Stimulated activated CD4-positive, alpha-beta T cell treated with anti-CD3 and anti-CD28 coated beads, TNF-alpha, amount 100 ng/mL, for 4 hours (primary cell): ENCODE data around the gene PLK2.

Source experiments
- DNase-seq, 3 experiments: peaks; one replicate each; pipeline ENCODE4 v3.0.0-alpha.2; 2020; ENCODE audit warnings: low read depth in 3 of 3

PLK2 gene

DNA sequence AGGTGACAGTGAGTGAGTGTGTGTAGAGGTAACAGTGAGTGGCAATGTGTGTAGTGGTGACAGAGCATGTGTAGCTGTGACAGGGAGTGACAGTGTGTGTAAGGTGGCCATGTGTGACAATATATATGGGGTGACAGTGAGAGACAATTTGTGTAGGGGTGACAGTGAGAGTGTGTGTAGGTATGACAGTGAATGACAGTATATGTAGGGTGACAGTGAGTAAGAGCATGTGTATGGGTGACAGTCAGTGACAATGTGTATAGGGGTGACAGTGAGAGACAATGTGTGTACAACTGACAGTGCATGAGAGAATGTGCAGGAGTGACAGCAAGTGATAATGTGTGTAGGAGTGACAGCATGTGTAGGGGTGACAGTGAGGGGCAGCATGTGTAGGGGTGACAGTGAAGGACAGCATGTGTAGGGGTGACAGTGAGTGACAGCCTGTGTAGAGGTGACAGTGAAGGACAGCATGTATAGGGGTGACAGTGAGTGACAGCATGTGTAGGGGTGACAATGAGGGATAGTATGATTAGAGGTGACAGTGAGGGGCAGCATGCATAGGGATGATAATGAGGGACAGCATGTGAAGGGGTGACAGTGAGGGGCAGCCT lies 21.3 kb upstream of the PLK2 start:
- no peak for DNase-seq

DNA sequence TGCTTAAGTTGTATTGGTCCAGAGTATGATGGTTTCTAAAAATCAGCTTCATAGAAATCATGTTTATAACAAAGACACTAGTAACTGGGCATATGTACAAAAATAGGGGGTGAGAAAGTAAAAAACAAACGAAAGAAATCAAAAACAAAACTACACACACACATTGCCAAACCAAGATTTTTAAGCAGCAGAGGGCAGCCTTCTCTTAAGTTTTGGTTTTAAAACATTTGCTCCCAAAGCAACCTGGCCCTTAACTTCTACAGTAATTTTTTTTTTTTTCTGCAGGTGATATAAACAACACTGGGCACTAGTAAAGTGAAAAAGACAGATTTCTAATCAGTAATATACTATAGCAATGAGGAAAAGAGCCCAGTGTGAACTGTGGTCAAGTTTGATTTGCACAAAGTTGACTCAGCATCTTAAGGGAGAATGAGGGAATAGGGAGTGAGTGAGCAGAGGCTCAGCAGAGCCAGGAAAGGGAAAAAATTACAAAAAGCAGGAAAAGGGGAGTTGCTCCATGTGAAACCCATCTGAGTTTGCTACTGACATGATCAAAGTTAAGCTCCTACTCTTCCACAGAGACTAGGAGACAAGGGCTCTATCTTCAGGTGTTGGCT lies 18.0 kb upstream of the PLK2 start:
- no peak for DNase-seq

DNA sequence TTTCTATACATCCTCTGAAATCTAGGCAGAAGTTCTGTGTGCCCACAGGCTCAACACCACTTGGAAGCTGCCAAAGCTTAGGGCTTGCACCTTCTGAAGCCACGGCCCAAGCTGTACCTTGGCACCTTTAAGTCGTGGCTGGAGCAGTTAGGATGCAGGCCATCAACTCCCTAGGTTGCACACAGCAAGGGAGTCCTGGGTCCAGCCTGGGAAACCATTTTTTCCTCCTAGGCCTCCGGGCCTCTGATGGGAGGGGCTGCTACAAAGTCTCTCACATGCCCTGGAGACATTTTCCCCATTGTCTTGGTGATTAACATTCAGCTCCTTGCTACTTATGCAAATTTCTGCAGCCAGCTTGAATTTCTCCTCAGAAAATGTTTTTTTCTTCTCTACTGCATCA lies 15.5 kb upstream of the PLK2 start:
- DNase-seq = no peak

DNA sequence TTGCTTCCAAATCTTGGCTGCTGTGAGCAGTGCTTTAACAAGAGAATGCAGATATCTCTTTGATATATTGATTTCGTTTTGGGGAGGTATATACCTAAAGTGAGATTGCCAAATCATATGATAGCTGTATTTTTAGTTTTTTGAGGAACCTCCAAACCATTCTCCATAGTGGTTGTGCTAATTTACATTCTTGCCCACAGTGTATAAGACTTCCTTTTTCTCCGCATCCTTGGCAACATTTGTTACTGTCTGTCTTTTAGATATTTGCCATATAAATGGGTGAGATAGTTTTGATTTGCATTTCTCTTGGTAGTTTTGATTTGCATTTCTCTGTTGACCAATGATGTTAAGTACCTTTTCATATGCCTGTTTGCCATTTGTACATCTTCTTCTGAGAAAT lies 10.0 kb upstream of the PLK2 start:
- DNase-seq = no peak

DNA sequence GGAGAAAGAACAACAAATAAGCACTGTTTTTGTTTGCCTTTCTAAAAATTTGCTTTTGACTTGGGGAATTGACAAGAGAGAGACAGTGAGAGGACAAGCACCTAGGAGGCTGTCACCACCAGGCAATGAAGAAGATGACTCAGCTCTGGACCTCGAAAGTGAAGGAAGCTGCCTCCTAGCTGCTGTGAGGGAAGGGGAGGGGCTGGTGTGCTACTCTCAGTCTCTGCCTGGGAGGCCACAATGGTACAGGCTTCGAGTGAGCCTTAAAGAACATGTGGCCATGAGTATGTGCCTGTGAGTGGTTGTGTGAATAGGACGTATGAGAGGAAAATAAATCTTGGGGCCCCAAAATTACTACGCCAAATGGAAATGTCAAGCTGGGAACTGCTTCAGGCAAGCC lies 7.1 kb upstream of the PLK2 start:
- no peak for DNase-seq

DNA sequence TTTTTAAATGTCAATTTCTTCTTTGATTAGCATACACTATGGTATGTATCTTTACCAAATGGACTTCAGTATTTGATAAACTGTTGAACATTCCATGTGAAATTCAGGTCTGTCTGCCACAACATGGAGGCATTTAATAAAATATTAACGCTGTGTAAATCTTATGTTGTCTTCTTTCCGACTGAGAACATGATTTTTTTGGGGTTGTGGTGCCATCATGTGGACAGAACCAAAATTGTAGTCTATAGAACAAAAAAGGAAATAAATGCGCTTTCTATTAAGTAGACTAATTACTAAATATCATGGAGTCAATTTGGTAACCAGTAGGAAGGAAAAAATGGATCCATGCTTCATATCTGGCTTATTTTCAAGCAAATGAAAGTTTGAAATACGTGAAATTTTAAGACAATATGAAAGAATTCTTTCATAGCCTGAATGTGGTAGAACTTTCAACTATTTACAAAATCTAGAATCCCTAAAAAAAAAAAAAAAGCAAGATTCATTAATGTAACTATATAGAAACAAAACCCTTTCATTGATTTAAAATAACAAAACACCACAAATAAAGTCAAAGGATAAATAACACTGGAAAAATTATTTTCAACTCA lies 2.8 kb upstream of the PLK2 start:
- peak in 1 of 3 experiments; percentile 33 for DNase-seq

DNA sequence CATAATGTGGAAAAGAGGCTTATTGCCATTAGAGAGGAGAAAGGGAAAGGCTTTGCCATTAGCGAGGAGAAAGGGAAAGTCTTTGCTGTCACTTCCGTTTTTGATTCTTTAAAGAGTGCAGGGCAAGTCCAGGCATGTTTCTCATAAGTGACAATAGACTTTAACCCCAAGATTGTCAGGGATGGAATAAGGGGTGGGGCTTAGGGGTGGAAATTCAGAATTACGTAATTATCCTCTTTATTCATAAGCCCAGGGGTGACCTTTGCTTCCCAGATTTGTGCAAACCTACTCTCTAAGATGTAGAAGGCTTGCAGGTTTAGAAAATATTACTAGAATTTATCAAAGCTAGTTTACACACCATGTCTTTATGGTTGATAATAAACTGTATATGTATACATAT lies 2.3 kb upstream of the PLK2 start:
- no peak for DNase-seq

DNA sequence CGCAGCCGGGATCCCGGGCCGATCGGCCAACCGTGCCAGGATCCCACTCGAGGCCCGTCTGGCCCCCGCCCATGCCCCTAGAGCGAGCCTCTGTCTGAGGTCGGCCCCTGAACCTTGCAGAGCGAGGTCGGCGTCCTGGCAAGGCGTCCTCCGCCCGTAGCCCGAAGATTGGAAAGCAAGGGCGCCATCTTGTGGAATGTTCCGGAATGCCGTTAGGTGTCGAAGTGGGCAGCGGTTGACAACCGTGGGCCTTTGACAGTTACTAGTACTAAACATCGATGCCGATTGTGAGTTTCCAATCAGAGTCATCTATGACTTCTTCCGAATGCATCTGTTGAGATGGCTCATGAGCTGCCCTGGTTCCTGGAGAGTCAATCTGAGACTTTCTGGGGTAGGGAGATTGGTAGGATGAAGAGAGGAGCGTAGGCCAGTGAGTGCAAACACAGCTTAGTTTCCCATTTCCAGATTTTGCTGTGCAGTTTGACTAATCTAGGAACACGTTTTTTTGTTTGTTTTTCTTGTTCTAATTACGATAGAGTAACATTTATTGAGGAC lies 923 bp upstream of the PLK2 start:
- DNase-seq = peak; percentile 82 to 86 (median 85)

DNA sequence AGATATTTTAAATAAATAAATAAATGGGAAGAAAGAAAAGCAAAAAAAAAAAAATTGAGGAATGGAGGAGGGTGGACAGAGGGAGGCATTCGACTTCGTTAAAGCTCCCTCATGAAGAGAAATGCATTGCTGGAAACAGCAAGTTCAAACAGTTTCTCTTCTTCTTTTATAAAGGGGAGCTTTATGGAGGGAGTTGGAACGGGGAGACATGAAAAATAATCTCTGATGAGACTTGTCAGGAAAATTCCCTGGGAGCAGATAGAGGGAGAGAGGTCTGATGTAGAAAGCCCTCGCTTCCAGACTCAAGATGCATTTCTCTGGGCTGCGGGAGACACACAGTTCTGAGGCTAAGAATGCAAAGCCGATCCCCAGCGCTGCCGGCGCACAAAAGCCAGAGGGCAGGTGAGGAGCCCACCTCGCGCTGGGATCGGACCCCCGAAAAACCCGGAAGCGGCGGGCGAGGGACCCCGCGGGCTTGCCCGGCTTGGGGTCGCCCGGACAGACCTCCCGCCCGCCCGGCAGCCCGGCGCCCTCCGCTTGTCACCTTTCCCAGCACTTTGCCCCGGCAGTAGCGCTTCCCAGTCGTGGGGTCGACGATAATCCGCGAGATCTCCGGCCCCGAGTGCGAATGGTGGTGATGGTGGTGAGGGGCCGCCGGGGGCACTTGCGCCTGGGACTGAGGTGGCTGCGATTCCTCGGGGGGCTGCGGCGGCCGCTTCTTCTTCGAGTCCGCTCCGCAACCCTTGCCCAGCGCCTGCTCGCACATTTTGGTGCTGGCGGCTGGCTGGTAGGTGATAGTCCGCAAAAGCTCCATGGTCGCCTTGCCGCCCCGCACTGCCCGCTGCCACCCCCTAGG lies 512 bp downstream of the PLK2 start:
- no peak for DNase-seq

DNA sequence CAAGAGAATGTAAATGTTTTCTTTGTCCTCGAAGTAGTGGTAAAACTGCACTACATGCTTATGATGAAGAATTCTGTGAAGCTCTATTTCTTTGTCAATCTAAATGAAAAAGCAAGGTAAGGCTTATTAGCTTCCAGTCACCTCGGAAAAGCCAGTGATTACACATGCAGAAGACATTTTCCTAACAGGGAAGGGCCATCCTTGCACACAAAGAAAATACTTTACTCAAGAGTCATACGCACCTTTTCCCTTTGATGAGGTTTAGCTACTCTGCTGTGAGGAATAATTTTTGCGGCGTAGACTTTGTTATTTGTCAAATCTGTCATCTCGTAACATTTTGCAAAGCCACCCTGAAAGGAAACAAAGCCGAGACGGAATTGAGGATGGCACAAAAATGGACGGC lies 1.1 kb downstream of the PLK2 start:
- no peak for DNase-seq

DNA sequence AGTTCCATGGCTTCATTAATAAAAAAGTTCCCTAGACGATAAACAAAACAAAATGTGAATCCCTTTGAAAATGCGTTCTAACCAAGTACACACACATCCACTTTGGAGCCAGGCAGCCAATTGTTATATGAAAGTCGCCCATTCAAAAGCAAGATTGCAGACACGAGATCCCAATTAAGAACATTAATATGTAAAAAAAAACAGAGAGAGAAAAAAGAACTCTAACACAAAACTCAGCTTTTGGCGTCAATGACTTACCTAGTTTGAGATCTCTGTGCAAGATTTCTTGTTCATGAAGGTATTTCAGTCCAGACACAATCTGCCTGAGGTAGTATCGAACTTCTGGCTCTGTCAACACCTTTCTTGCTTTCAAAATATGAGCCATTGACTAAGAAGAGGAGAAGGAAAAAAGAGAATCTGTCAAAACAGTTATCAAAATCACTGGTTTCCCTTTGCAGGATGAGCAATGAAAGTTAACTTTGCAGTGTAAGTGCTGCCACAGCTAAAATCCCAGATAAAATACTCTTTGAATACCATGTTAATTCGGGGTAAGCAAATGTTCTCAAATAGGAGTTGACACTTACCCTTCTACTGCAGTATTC lies 1.6 kb downstream of the PLK2 start:
- DNase-seq = no peak

DNA sequence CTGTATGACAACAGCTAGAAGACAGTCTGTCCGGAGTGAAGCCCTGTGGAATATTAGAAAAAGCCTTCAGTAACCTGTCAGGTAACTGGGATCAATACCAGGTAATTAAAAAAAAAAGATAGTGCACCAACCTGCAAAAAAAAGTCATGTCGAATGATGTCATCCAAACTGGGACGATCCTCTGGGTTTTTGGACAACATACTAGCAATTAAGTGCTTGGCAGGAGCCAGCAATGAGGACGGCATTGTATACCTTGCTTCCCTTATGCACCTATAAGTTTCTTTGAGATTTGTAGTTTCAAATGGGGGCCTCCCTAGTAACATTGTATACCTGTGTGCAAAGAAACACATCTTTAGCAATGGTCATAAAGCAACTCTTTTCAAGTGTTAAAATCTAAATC lies 2.8 kb downstream of the PLK2 start:
- DNase-seq = no peak

DNA sequence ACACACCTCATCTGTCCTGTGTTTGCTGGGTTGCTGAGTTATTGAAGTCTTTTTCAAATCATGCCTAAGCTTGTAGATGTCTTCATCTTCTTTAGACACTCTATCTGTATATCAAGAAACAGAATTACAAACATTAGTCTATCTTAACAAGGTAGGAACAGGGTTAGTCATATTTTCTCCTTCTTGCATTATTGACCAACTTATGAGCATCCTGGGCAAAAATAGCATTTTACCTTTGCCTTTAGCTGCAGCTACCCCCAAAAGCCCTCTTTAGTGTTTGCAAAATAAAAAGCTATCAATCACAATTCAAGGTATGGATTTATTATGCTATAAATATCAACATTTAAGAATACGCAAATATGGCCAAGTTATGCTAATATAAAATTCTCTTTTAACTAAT lies 3.4 kb downstream of the PLK2 start:
- DNase-seq = no peak

DNA sequence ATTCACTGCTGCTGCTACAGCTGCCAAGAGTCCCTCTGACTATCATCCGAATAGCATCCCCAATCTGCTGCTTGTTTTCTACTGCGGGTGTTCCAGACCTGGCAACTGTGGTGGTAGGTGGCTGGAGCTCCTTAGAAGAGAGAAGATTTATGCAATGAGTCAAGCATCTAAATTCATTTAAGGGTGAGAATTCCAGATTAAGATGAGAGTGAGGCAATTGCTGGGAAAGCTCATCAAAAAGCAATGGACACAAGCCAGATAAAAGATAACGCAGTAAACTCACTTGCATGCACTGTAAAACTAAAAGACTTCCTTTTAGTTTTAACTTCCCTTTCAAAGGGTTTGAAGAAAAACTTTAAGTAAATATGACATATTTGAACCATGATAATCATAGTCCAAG lies 3.9 kb downstream of the PLK2 start:
- DNase-seq = no peak

DNA sequence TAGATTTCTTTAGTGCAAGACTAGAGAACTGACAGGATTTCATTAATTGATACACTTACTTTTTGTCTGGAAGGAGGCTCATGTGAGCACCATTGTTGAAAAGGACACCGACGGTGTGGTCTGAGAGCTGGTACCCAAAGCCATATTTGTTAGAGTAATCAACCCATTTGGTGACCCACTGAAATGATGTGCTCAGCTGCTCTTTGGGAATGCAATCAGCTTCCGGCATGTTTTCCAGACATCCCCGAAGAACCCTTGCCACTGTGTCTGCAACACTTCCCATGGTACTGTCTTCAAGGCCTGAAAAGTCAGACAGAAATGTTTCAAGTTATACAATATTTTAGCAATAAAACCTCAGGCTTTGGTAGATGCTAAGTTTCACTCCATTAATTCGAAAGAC lies 4.4 kb downstream of the PLK2 start:
- no peak for DNase-seq

DNA sequence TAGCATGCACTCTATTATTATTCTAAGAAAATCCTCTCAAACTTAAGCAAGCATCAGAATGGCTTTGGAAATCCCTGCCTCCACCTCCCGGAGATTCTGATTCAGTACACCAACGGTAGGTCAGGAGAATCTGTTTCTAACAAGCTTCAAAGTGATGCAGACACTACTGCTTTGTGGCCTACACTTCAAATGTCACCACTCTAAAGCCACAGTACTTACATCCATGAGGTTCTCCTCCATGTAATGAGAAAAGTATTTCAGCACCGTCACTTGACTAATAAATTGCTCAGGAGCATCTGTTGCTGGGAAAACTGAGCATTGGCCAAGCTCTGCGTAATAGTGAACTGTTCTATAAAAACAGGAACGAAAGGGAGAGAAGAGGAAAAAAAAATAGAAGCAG lies 4.8 kb downstream of the PLK2 start:
- DNase-seq = no peak

DNA sequence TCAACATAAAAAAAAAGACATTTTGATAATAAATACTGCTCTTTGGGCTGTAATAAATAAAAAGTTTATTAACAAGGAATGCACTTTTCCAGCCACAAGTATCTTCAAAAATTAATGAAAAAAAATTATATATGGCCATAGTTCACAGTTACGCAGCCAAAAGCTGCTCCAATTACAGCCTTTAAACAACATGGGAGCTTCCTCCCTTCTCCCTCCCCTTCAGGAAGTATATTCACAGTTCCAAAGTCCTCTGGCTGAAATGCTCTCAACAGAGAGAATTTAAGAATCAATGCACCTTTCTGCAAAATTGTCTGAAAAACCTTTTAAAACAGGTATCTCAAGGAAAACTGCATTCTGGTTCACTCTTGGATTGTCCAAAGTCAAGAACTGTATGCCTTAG lies 5.9 kb downstream of the PLK2 start:
- DNase-seq = no peak

DNA sequence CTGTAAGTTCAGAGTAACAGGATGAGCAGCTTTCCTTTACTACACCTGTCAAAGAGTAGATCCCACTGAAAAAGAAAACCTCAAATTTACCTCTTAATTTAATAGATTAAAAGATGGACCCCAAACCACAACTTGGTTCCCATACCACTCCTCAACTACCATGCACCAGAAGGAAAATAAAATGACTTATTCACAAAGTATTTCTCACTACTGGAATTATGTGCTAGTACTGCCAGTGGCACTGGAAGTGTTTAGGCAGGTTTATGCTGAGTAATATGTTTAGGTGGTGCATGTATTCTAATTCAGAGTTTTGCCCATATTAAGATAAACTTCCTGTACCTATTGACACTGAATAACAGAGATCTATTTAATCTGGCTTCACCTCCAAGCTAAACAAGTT lies 6.6 kb downstream of the PLK2 start:
- DNase-seq = no peak

DNA sequence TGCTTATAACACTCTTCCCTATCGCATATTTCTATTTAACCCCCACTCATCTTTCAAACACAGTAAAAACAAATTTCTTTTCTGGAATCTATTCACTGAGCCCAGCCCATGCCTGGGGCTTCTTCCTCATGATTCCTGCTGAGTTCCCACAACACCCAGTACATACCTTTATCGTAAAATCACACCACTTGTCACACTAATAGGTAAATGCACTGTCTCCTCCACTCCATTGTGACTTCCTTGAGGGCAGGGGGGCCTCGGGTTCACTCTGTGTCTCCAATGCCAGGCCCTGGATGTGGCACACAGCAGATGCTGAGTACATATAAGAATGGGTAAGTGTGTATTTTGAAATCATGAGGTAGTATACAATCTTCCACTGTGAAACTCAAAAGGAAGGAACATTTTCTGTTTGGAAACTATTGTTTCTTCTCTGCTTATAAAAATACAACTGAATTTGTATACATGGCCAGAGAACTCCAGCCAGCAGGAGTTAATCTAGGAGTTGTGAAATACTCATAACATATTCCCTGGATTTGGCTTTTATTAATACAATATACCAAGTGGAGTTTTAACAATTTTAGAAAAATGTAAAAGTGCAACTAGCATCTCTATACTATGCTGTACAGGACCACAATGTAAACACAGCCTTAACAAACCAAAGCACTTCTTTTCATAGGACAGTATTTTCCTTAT lies 7.2 kb downstream of the PLK2 start:
- no peak for DNase-seq

DNA sequence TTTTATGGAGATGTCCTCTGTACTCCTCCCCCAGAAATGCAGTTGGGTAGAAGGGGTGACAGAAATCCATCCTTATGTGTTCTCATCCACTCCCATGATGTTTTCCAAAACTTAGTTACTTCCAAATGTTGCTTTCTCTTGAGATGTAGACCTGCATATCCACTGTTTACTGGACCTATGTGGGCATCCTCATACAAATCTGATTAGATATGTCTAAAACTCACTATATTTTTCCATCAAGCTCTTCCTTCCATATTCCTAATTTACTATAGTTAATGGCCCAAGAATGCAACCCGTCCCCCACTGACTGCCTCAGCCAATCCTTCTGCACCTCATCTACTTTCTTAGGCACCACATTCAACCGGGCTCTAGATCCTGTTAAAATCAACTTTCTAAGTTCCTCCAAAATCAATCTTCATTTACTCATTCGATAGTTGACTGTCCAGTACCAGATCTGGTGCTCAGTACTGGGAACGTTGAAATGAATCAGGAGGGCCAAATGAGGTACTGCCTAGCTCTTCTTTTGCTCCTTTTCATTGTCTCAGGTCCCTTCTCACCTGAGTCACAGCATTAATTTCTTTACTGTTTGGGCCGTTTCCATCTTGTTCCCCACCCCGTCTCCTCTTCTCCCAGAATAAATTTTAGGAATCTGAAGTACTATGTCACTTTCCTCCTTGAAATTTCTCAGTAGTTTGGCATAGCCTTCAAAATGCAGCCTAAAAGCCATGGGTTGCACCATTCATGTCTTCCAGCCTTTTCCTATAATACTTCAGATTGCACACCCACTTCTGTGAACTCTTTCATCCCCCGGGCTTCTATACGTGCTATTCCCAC lies 7.9 kb downstream of the PLK2 start:
- DNase-seq = no peak
